ENCODE data around the gene MAD1L1.

DNA sequence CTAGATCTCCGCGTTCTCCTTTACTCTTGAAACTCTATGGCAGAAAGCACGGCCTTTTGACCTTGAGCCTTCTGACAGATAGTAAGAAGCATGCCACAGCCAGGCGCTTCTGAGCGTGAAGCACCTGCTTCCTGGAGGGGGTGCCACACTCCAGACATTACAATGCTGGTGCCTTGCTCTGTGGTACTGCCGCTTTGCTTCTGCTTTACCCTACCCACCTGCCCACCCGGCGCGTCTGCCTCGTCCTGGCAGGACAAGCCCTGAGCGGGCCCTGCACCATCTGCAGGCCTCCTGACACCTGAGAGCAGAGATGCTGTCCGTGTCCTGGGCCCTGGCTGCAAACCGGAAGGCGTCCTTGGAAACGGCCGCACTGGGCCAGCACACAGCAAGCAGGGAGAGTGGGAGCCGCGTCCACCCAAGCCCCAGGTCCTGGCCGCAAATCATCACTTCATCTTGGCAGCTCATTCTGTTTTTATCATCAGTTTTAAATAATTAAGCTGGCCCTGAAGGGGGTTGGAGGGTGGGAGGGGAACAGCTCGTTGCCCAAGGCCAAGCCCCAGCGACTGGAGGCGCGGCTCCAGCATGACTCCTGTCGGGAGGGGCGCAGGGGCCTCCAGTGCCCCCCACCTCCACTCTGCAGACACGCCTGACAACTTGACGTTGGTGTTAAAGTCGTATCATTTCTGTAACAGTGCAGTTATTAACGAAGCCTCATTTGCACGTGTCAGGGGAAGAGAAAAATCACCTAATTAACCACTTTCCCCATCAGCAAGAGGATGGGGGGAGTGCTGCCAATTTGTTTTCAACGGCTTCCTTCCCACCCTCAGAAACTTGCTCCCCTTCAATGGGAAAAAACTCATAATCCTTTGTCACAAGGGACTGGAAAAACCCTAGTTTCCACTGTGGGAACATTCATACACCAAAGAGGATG lies 132.2 kb downstream of the MAD1L1 start:
- TF ChIP-seq, protein P1, sequence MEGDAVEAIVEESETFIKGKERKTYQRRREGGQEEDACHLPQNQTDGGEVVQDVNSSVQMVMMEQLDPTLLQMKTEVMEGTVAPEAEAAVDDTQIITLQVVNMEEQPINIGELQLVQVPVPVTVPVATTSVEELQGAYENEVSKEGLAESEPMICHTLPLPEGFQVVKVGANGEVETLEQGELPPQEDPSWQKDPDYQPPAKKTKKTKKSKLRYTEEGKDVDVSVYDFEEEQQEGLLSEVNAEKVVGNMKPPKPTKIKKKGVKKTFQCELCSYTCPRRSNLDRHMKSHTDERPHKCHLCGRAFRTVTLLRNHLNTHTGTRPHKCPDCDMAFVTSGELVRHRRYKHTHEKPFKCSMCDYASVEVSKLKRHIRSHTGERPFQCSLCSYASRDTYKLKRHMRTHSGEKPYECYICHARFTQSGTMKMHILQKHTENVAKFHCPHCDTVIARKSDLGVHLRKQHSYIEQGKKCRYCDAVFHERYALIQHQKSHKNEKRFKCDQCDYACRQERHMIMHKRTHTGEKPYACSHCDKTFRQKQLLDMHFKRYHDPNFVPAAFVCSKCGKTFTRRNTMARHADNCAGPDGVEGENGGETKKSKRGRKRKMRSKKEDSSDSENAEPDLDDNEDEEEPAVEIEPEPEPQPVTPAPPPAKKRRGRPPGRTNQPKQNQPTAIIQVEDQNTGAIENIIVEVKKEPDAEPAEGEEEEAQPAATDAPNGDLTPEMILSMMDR (conservative IDR thresholded peaks at IDR 0.05; ENCODE audit: low read length): peak; percentile 71
- TF ChIP-seq EZH2phosphoT487 (IDR thresholded peaks at IDR 0.05; ENCODE audit: borderline replicate concordance, low read depth, low read length): no peak

All from OCI-LY7 (cell line).